K562 (cell line): ENCODE data around the gene YBX1. TPM values are rescaled to one million over a fixed set of nuclear protein-coding genes. Genes with fewer than 3 reads are reported as not detected.

Experiments
- ATF7 ChIP-seq: fragments of 450-650 bp; IDR thresholded peaks from 2 replicates; pipeline ENCODE4 v1.7.1; 2014; ENCODE audit warnings: mild to moderate bottlenecking, moderate library complexity
- BCOR ChIP-seq: fragments of 450-650 bp; IDR thresholded peaks from 2 replicates; pipeline ENCODE4 v1.6.1; 2016
- BMI1 ChIP-seq: fragments of 150-350 bp; IDR thresholded peaks from 2 replicates; pipeline ENCODE4 v1.6.1; 2014; ENCODE audit warnings: low read length
- CBX2 ChIP-seq: fragments of 200-600 bp; sonication (generic); IDR thresholded peaks from one replicate; pipeline ENCODE4 v1.6.1; 2012; ENCODE audit warnings: mild to moderate bottlenecking, low read length, inconsistent platforms; ENCODE audit not compliant: insufficient read depth, poor library complexity, severe bottlenecking
- MAFK ChIP-seq: IDR thresholded peaks from 2 replicates; pipeline ENCODE4 v1.6.1; 2011; ENCODE audit warnings: low read length, improper control_type of control experiment
- SMAD3 ChIP-seq: fragments of 450-650 bp; formaldehyde crosslinking; conservative IDR thresholded peaks from 2 replicates; pipeline ENCODE4 v1.4.0; 2020; ENCODE audit warnings: mild to moderate bottlenecking
- SRSF7 ChIP-seq: fragments of 200-400 bp; formaldehyde crosslinking; optimal IDR thresholded peaks from 2 replicates; pipeline ENCODE3; 2017; ENCODE audit warnings: mild to moderate bottlenecking, low read depth, low read length
- TRIM28 ChIP-seq: fragments of 450-650 bp; IDR thresholded peaks from 2 replicates; pipeline ENCODE4 v1.6.1; 2017
- ZNF444 ChIP-seq: fragments of 250-450 bp; sonication (Bioruptor Pico); IDR thresholded peaks from 2 replicates; pipeline ENCODE4 v1.4.0; 2020; ENCODE audit warnings: mild to moderate bottlenecking, moderate library complexity
- polyA plus RNA-seq, 8 experiments: library from polyadenylated mRNA; depleted of rRNA in 4 of 8; stranded (reverse) in 5 of 8; unstranded in 3 of 8; fragments of >200 nt; fragmentation: Nextera tagmentation in 2 of 8; fragmentation: Illumina TruSeq in 1 of 8; extraction: Ambion mirVana in 2 of 8; extraction: Trizol in 1 of 8; gene quantifications; 2 replicates each; pipeline versions ENCODE4 v1.2.1 to v1.2.3, GENCODE V29; 2011 to 2014; ENCODE audit warnings: inconsistent platforms in 1 of 8, missing spikeins in 1 of 8
- total RNA-seq, 7 experiments: library from RNA; depleted of rRNA in 6 of 7; stranded (reverse); fragments of >200 nt in 6 of 7; fragmentation: Illumina TruSeq in 2 of 7; extraction: Trizol in 2 of 7; gene quantifications; 2 replicates each; pipeline versions ENCODE4 v1.2.1 to v1.2.3, GENCODE V29; 2011 to 2021; ENCODE audit warnings: low replicate concordance in 1 of 7
- TF ChIP-seq, protein P1 (sequence below): fragments of 250-450 bp; sonication (Bioruptor Pico); IDR thresholded peaks from 2 replicates; pipeline ENCODE4 v1.4.0; 2020; ENCODE audit warnings: mild to moderate bottlenecking
- TF ChIP-seq, protein P2 (sequence below): sonication (generic); formaldehyde crosslinking; IDR thresholded peaks from 2 replicates; pipeline ENCODE4 v1.8.0; 2022; ENCODE audit warnings: missing genetic modification reagents, mild to moderate bottlenecking, borderline replicate concordance

The YBX1 gene
- total and polyA plus RNA-seq, 9 of the 15 experiments (the other 6 are each of a cell fraction or from before 2014, with no cell fraction given): 363 to 1,955 (median 1,216) TPM

DNA sequence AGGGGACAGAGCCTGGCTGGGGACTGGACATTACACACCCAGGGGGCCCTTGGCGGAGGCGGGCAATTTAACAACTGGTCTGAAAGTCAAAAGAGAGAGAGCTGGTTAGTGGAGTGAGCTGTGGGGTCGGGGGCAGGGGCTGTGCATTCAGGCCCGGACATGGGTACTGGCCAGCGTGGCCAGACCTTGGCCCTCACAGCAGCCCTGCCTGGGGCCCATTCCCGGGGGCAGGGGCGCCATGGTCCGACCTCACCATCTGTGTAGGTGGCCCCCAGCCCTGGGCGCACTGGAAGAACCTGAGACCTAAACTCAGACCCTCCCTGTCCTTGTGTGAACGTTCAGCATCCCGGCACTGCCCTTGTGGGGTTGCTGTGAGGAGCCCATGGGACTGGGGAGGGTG lies 52.8 kb downstream of the YBX1 start (continued):
- TF ChIP-seq, protein P1, sequence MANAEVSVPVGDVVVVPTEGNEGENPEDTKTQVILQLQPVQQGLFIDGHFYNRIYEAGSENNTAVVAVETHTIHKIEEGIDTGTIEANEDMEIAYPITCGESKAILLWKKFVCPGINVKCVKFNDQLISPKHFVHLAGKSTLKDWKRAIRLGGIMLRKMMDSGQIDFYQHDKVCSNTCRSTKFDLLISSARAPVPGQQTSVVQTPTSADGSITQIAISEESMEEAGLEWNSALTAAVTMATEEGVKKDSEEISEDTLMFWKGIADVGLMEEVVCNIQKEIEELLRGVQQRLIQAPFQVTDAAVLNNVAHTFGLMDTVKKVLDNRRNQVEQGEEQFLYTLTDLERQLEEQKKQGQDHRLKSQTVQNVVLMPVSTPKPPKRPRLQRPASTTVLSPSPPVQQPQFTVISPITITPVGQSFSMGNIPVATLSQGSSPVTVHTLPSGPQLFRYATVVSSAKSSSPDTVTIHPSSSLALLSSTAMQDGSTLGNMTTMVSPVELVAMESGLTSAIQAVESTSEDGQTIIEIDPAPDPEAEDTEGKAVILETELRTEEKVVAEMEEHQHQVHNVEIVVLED (CRISPR knock-in tag): no peak
- TF ChIP-seq ZNF444 (CRISPR knock-in tag): no peak
- TF ChIP-seq MAFK: no peak
- TF ChIP-seq CBX2: no peak
- TF ChIP-seq ATF7: no peak
- TF ChIP-seq BCOR: no peak
- no peak for TF ChIP-seq BMI1
- TF ChIP-seq, protein P2, sequence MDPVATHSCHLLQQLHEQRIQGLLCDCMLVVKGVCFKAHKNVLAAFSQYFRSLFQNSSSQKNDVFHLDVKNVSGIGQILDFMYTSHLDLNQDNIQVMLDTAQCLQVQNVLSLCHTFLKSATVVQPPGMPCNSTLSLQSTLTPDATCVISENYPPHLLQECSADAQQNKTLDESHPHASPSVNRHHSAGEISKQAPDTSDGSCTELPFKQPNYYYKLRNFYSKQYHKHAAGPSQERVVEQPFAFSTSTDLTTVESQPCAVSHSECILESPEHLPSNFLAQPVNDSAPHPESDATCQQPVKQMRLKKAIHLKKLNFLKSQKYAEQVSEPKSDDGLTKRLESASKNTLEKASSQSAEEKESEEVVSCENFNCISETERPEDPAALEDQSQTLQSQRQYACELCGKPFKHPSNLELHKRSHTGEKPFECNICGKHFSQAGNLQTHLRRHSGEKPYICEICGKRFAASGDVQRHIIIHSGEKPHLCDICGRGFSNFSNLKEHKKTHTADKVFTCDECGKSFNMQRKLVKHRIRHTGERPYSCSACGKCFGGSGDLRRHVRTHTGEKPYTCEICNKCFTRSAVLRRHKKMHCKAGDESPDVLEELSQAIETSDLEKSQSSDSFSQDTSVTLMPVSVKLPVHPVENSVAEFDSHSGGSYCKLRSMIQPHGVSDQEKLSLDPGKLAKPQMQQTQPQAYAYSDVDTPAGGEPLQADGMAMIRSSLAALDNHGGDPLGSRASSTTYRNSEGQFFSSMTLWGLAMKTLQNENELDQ: no peak
- no peak for TF ChIP-seq SMAD3 (CRISPR knock-in tag)
- no peak for TF ChIP-seq TRIM28
- TF ChIP-seq SRSF7: no peak
